NOMO-1 treated with dmso at 0.1 percent for 144 hours (cell line): ENCODE data around the gene CNTN5.

ENCODE experiments used
- DNase-seq: peaks from one replicate; lab custom pipeline; 2025; ENCODE audit not compliant: unreplicated experiment; lab: John Stamatoyannopoulos, UW

The CNTN5 gene

DNA sequence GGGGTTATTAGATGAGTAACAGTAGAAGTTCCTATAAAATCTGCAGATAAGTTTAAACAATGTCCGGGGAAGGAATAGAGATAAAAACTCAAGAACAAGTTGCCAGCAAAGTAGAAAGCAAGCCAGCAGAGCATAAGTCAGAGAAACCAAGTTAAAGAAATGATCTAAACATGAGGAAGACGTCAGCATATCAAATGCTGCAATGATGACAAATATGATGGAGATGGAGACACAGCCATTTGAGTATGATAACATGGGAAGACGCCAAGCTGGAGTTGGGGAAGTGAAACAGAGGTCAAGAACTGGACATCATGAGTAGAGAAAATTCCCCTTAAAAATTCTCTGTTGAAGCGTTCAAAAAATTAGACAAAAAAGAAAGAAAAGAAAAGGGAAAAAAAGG lies 571.5 kb downstream of the CNTN5 start:
- no peak for DNase-seq

DNA sequence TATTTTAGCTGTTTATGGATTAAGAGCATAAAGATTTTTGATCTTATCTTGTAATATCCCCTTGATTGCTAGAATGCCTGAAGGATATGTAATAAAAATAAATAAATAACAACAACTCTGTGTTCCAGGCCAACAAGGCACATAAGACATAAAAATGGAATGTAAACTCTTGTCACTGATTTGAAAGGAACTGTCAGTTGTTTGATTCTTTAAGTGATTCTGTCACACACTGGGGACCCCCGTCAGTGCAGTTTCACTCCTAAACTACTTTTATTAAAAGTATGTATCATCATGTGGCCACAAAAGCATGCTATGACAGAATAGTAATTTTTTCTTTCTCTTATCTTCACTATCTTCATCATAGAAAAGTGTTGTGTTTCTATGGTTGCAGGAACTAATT lies 572.4 kb downstream of the CNTN5 start:
- DNase-seq, result no peak

DNA sequence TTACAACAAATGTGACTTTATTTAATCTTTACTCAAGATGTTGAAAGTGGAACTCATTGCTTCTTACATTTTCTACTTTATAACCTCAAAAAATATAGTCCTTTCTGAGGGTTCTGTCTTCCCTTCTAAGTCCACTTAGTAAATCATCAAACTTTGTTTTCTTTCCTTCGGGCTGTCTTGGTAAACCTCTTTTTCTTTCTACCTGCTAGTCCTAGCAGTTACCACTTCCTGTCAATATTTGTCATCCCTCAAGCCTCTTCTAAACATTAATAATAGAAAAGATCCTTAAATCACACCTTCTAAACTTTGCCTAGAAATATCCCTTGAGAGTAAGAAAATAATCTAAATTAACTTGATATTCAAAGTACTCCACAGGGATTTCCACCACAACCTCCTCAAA lies 580.4 kb downstream of the CNTN5 start:
- DNase-seq, result no peak

DNA sequence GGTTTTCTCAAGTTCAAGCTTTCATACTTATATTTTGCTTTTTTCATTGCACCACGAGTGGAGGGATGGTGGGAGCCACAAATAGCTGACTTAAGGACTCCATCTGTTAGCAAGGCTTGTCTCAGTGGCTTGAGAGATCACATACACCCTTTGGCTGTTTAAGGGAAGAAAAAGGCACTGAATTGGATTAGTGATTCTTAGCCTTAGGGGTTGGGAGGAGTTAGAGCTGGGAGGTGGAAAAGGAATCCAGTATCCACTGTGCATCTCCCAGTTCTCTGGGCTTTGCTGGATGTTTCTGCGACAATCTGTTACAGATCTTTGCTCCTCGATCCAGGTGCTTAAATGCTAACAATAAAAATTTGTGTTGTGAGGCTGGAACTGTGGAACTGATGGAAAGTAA lies 593.6 kb downstream of the CNTN5 start:
- no peak for DNase-seq

GRCh38 chr11:99630629-99631028 lies 609.9 kb downstream of the CNTN5 start:
- no peak for DNase-seq

DNA sequence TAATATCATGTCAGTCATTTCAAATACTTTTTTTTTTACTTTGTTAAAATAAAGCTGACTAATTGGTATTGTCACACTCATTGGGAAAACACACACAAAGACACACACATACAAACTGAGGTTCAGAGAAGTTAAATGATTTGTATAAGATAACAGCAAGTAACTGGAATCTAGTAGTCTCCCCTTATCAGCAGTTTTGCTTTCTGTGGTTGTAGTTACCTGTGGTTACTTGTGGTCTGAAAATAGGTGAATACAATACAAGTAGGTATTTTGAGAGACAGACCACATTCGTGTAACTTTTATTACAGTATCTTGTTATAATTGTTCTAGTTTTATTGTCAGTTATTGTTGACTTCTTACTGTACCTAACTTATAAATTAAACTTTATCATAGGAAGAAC lies 610.9 kb downstream of the CNTN5 start:
- DNase-seq, result no peak

DNA sequence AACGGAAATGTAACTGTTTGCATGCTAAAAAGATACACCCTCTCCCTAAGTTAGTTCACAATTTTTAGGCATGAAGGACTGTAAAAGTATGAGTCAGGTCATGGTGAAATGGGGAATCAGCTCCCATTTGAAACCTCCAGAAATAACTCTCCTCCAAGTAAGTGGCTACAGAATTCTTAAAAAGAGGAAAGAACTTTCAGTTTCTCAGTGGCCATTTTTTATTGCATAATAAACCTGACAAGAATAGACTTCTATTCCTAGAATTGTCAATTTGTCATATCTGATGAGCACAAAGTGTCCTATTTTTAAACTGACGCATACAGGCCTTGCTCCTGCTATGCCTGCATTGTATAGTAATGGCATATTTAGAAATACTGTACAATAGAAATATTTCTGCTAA lies 612.2 kb downstream of the CNTN5 start:
- DNase-seq, result peak; percentile 53

- DNase-seq, result no peak
These were observed 613.8 kb downstream of the CNTN5 start for GRCh38 chr11:99634581-99634980.

DNA sequence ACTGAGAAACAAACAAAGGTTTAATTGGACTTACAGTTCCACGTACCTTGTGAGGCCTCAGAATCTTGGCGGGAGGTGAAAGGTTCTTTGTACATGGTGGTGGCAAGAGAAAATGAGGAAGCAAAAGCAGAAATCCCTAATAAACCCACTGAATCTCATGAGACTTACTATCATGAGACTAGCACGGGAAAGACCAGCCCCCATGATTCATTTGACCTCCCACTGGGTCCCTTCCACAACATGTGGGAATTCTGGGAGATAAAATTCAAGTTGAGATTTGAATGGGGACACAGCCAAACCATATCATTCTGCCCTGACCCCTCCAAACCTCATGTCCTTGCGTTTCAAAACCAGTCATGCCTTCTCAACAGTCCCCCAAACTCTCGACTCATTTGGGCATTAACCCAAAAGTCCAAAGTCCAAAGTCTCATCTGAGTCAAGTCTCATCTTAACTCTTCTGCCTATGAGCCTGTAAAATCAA lies 617.4 kb downstream of the CNTN5 start:
- no peak for DNase-seq

DNA sequence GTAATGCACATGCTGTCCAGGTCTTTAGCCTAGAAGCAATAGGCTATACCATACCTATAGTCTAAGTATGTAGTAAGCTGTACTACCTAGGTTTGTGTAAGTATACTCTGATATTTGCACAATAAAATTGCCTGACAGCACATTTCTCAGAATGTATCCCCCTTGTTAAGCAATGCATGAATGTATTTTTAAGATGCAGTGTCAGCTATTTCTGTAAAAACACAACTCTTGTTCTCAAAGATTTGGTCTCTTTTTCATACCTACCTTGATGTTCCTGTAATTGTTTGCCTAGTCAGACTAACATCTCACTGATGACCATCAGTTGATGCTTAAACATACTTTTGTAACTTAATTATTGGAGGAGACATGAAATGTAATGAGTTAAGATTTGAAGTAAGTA lies 619.9 kb downstream of the CNTN5 start:
- DNase-seq, result no peak

DNA sequence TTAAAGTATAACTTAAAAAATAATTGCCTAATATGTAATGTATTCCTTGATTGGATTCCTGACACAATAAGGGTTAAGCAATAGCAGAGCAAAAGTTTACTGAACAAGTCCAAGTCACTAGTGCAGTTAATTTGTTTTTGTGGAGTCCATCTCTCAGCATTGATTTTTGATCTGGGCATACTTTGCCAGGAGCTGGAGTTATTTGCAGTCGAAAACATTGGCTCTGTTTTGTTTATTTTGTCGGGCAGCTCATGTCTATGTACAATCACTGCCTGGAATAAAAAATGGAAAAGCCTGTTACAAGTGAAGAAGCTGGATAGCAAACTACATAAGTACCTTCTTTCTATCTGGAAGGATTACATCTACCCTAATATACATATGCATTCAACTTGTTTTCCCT lies 625.2 kb downstream of the CNTN5 start:
- DNase-seq, result no peak

DNA sequence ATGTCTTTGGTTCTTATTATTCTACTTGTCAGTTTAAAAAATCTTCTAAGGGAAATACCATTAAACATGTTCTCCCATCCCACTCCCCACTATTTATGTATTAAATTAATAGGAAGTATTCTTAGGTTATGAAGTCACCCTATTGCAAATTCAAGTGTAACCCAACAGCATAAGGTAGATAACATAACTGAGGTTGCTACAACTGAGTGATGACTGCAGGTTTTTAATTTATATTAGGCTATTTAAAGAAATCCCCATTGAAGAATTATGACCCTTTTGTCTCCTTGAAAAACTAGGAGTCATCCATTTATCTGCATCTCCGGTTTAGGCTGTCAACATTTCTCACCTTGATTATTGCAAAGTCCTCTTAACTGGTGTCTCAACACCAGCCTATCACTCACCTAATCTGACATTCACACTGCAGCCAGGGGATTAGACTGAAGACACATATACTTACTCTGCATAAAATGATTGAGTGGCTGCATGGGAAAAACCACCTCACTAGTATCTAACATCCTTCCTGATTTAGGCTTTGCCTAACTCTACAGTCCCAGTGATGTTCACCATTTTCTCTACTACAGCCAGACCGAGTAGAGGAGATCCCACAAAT lies 649.4 kb downstream of the CNTN5 start:
- DNase-seq, result no peak

DNA sequence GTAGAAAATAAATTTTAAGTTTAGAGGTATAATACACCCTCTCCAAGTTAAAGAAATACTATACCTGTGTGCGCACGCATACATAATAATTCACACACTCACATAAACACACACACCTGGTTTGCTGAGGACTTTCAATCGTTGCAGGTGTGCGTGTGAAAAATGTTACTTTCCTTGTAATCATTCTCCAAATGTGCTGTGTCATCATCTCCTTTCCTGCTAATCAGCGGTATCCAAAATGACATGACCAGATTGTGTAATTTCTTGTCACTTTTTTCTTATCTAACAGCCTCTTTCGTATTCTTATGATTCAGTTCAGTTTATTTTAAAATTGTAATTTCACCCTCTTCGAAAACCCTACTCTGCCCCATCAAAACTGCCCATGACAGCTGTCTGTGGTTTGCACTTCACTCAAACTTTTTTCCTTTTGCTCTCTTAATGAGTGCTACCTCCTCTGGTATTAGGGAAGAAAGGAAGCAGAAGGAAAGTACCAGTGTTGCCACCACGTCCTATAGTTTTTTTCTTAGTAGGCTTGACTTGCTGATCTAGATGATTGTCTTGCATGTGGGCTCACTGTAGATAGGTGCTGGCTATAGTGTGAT lies 651.2 kb downstream of the CNTN5 start:
- DNase-seq, result no peak

GRCh38 chr11:99676292-99676691 lies 655.5 kb downstream of the CNTN5 start:
- DNase-seq, result no peak

DNA sequence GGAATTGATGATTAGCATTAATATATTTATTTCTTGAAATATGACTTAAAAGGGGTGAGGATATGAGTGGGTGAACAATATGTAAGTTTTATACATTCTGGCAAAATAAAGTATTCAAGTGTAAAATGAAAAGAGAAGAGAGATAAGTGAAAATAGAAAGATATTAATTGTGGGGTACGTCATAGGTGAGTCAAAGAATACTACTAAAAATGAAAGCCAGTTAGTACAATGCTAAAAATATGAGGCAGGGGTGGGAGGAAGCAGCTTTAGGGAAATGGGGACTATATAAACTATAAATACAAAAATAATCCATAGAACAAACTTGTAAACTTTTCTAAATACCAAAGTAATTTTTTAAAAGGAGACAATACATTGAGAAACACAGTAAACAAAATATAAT lies 661.4 kb downstream of the CNTN5 start:
- DNase-seq, result no peak

GRCh38 chr11:99682646-99683045 lies 661.9 kb downstream of the CNTN5 start:
- no peak for DNase-seq

GRCh38 chr11:99683933-99684332 lies 663.2 kb downstream of the CNTN5 start:
- DNase-seq, result no peak

DNA sequence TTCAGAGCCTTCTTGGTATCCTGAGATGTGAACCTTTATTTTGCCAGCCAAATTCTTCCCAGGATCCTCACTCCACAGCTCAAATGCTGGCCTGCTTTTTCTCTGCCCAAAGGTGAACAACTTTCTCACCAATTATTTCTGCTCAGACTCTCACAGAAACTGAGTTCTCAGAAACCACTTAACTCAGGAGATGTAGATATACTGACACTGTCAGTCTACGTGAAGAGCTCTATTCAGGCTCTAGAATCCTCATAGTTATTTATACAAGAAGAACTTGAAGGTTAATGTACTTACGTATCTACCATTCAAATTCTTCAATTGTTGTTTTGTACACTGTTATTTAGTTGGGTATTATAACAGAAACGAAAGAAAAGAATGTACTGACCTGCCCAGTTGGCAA lies 666.1 kb downstream of the CNTN5 start:
- DNase-seq, result no peak

DNA sequence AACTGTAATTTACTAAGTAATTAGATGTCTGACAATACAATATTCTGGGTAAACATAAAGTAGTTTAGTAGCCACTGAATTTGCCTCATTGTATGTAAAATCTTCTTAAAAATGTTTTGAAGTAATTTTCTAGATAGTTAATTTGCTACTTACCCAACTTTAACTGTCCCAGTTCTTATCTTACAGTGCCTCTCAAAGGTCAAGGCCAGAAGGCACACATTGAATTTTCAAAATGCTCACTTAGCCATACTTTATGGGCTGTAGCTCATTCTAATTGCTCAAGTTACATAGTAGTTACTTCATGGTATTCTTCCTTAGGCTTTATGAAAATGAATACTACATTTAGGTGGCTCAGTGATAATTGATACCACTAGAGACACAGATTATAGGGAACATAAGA lies 666.6 kb downstream of the CNTN5 start:
- DNase-seq, result no peak

DNA sequence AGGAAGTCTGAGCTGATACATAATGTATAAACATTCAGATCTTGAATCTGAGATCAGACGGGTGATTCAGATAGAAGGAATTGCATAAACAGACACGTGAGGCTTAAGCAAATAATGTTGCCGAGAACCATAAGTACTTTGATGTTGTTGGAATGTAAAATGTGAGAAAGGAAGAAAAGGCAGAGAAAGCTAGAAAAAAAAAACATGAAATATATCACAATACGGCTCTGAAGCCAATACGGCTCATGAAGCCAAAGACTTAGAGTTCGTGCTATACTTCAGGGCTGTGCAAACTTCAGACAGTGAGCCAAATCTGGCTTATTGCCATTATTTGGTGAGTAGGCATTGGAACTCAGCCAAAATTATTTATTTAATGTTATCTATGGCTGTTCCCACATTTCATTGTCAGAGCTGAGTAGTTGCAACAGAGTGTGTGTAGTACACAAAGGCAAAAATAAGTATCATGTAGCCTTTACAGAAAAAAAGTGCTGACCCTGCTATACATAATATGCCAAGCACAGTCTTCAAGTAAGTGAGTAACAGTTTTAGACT lies 673.3 kb downstream of the CNTN5 start:
- no peak for DNase-seq

DNA sequence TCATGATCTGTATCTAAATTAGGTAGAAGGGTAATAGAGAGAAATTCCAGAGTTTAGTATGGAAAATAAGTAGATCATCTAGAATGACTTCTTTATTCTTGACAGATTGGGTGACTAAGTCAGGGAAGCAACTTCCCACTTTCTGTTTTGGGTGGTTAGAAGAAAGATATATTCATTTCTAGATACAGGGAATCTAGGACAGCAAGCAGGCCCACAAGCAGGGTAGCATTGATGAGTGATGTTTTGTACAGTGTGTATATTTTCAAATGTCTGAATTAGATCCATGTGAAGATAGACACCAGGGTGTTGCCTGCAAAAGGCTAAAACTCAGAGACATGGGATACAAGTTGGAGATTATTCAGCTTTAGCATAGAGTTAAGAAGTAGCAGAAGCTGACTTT lies 674.4 kb downstream of the CNTN5 start:
- DNase-seq, result no peak

GRCh38 chr11:99706848-99707247 lies 686.1 kb downstream of the CNTN5 start:
- no peak for DNase-seq
